ENCODE data around the gene TSPOAP1. TPM values are rescaled to one million over a fixed set of nuclear protein-coding genes. Genes with fewer than 3 reads are reported as not detected.

The TSPOAP1 gene
- total and polyA plus RNA-seq, 4 donors: 22.6 to 123 (median 69.7) TPM

- Histone ChIP-seq H3K27me3 (ENCODE audit: control insufficient read depth, insufficient read depth, low read length) (no peaks in the 10 kb centered on the region), H3K4me3 (ENCODE audit: low read depth, low read length) (peak overlapping the region; percentile 38), H3K36me3 (ENCODE audit: control insufficient read depth, insufficient read depth, low read length) (peaks cover 52% of the 10 kb centered on the region), H3K4me1 (ENCODE audit: control insufficient read depth, insufficient read depth, low read length) (peaks cover 52% of the 10 kb centered on the region), H3K9me3 (ENCODE audit: control insufficient read depth, insufficient read depth, low read length) (no peaks in the 10 kb centered on the region), H3K27ac (ENCODE audit: low read depth, low read length) (no peak overlapping the region)
- no peak for DNase-seq (ENCODE audit: low read depth in 4 of 6, low spot score in 6 of 6)
- 60% methylated on average over 7 of the region's 8 CpGs for WGBS (ENCODE audit: insufficient coverage)
Observed at GRCh38 chr17:58323366-58324055, 5.1 kb downstream of the TSPOAP1 start.

GRCh38 chr17:58322581-58323185 lies 5.9 kb downstream of the TSPOAP1 start:
- Histone ChIP-seq H3K4me3 (ENCODE audit: low read depth, low read length) (no peak overlapping the region), H3K36me3 (ENCODE audit: control insufficient read depth, insufficient read depth, low read length) (peaks cover 58% of the 10 kb centered on the region), H3K9me3 (ENCODE audit: control insufficient read depth, insufficient read depth, low read length) (no peaks in the 10 kb centered on the region), H3K27me3 (ENCODE audit: control insufficient read depth, insufficient read depth, low read length) (no peaks in the 10 kb centered on the region), H3K4me1 (ENCODE audit: control insufficient read depth, insufficient read depth, low read length) (peaks cover 44% of the 10 kb centered on the region), H3K27ac (ENCODE audit: low read depth, low read length) (no peak overlapping the region)
- DNase-seq (ENCODE audit: low read depth in 4 of 6, low spot score in 6 of 6): no peak
- 93% methylated on average over 8 of the region's 9 CpGs for WGBS (ENCODE audit: insufficient coverage)

- DNase-seq (ENCODE audit: low read depth in 4 of 6, low spot score in 6 of 6): no peak
- H3K27ac ChIP-seq (ENCODE audit: low read depth, low read length): no peak overlapping the region
- no peak overlapping the region for H3K4me3 ChIP-seq (ENCODE audit: low read depth, low read length)
- no peaks in the 10 kb centered on the region for H3K27me3 ChIP-seq (ENCODE audit: control insufficient read depth, insufficient read depth, low read length)
- 93% methylated on average over 15 of the region's 18 CpGs for WGBS (ENCODE audit: insufficient coverage)
- peaks cover 35% of the 10 kb centered on the region for H3K4me1 ChIP-seq (ENCODE audit: control insufficient read depth, insufficient read depth, low read length)
- no peaks in the 10 kb centered on the region for H3K9me3 ChIP-seq (ENCODE audit: control insufficient read depth, insufficient read depth, low read length)
- peaks cover 63% of the 10 kb centered on the region for H3K36me3 ChIP-seq (ENCODE audit: control insufficient read depth, insufficient read depth, low read length)
Observed at GRCh38 chr17:58321571-58322525, 6.7 kb downstream of the TSPOAP1 start.

- no peak overlapping the region for H3K4me3 ChIP-seq (ENCODE audit: low read depth, low read length)
- H3K9me3 ChIP-seq (ENCODE audit: control insufficient read depth, insufficient read depth, low read length): no peaks in the 10 kb centered on the region
- no peaks in the 10 kb centered on the region for H3K27me3 ChIP-seq (ENCODE audit: control insufficient read depth, insufficient read depth, low read length)
- DNase-seq (ENCODE audit: low read depth in 4 of 6, low spot score in 6 of 6): no peak
- peaks cover 24% of the 10 kb centered on the region for H3K4me1 ChIP-seq (ENCODE audit: control insufficient read depth, insufficient read depth, low read length)
- WGBS (ENCODE audit: insufficient coverage): 68% methylated on average over 4 of the region's 9 CpGs
- peaks cover 71% of the 10 kb centered on the region for H3K36me3 ChIP-seq (ENCODE audit: control insufficient read depth, insufficient read depth, low read length)
- no peak overlapping the region for H3K27ac ChIP-seq (ENCODE audit: low read depth, low read length)
Observed at GRCh38 chr17:58320570-58321323, 7.8 kb downstream of the TSPOAP1 start.

DNA sequence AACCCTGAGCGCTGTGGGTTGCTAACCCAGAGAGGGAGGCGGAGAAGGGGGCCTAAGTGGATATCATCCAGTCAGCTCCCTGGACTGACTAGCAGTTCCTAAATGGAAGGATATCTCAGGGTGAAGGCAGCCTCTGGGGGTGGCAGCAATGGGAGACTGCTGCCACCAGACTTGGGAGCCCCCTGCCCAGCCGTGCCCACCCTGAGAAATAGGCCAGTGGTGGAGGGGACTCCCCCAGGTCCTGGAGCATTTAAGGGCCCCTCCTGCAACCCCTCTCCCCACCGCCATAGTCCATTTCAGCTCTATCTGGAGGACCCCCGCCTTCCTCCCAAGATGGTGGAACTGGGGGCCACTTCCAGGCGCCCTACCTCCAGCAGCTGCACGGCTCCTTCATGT lies 8.4 kb downstream of the TSPOAP1 start:
- Histone ChIP-seq H3K36me3 (ENCODE audit: control insufficient read depth, insufficient read depth, low read length) (peaks cover 77% of the 10 kb centered on the region), H3K27me3 (ENCODE audit: control insufficient read depth, insufficient read depth, low read length) (no peaks in the 10 kb centered on the region), H3K4me3 (ENCODE audit: low read depth, low read length) (no peak overlapping the region), H3K4me1 (ENCODE audit: control insufficient read depth, insufficient read depth, low read length) (peaks cover 18% of the 10 kb centered on the region), H3K9me3 (ENCODE audit: control insufficient read depth, insufficient read depth, low read length) (no peaks in the 10 kb centered on the region), H3K27ac (ENCODE audit: low read depth, low read length) (no peak overlapping the region)
- no peak for DNase-seq (ENCODE audit: low read depth in 4 of 6, low spot score in 6 of 6)
- 96% methylated on average over 7 of the region's 7 CpGs for whole genome bisulfite sequencing (ENCODE audit: insufficient coverage)

- H3K4me3 ChIP-seq (ENCODE audit: low read depth, low read length): no peak overlapping the region
- no peak for DNase-seq (ENCODE audit: low read depth in 4 of 6, low spot score in 6 of 6)
- no peaks in the 10 kb centered on the region for H3K9me3 ChIP-seq (ENCODE audit: control insufficient read depth, insufficient read depth, low read length)
- H3K27ac ChIP-seq (ENCODE audit: low read depth, low read length): no peak overlapping the region
- H3K27me3 ChIP-seq (ENCODE audit: control insufficient read depth, insufficient read depth, low read length): no peaks in the 10 kb centered on the region
- H3K4me1 ChIP-seq (ENCODE audit: control insufficient read depth, insufficient read depth, low read length): peaks cover 13% of the 10 kb centered on the region
- peaks cover 82% of the 10 kb centered on the region for H3K36me3 ChIP-seq (ENCODE audit: control insufficient read depth, insufficient read depth, low read length)
- WGBS (ENCODE audit: insufficient coverage): 92% methylated on average over 19 of the region's 25 CpGs
Observed at GRCh38 chr17:58319173-58320162, 9.1 kb downstream of the TSPOAP1 start.

- WGBS (ENCODE audit: insufficient coverage): 89% methylated on average over 5 of the region's 7 CpGs
- peaks cover 84% of the 10 kb centered on the region for H3K36me3 ChIP-seq (ENCODE audit: control insufficient read depth, insufficient read depth, low read length)
- no peaks in the 10 kb centered on the region for H3K27me3 ChIP-seq (ENCODE audit: control insufficient read depth, insufficient read depth, low read length)
- H3K27ac ChIP-seq (ENCODE audit: low read depth, low read length): no peak overlapping the region
- H3K4me3 ChIP-seq (ENCODE audit: low read depth, low read length): no peak overlapping the region
- peaks cover 8% of the 10 kb centered on the region for H3K4me1 ChIP-seq (ENCODE audit: control insufficient read depth, insufficient read depth, low read length)
- no peak for DNase-seq (ENCODE audit: low read depth in 4 of 6, low spot score in 6 of 6)
- no peaks in the 10 kb centered on the region for H3K9me3 ChIP-seq (ENCODE audit: control insufficient read depth, insufficient read depth, low read length)
Observed at GRCh38 chr17:58318627-58319172, 9.9 kb downstream of the TSPOAP1 start.

DNA sequence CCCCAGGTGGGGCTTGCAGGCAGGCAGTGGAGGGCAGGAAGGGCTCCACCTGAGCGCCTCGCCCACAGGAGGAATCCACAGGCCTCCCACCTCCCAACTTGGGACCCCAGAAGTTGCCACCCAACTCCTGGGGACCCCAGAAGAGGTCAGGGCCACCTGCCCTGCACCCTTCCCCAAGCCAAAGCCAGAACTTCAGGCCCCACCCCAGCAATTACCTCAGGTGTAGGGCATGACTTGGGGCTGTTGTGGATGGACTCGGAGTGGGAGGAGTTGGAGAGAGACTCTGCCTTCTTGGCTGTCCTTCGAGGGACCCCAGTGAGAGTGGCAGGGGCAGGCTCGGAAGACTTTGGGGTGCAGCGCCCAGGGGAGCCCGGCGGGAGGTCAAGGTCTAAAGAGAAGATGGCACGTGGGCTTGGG lies 10.5 kb downstream of the TSPOAP1 start:
- no peak overlapping the region for H3K27ac ChIP-seq (ENCODE audit: low read depth, low read length)
- H3K36me3 ChIP-seq (ENCODE audit: control insufficient read depth, insufficient read depth, low read length): peaks cover 79% of the 10 kb centered on the region
- WGBS (ENCODE audit: insufficient coverage): 90% methylated on average over 8 of the region's 9 CpGs

More for the DNA sequence above, 10.5 kb downstream of the TSPOAP1 start:
- H3K27me3 ChIP-seq (ENCODE audit: control insufficient read depth, insufficient read depth, low read length): no peaks in the 10 kb centered on the region
- no peak for DNase-seq (ENCODE audit: low read depth in 4 of 6, low spot score in 6 of 6)
- no peak overlapping the region for H3K4me3 ChIP-seq (ENCODE audit: low read depth, low read length)
- peaks cover 2% of the 10 kb centered on the region for H3K4me1 ChIP-seq (ENCODE audit: control insufficient read depth, insufficient read depth, low read length)
- H3K9me3 ChIP-seq (ENCODE audit: control insufficient read depth, insufficient read depth, low read length): no peaks in the 10 kb centered on the region

Measured in spinal cord (tissue), 10 donors.